Eye (tissue), 1 donor: ENCODE data around the gene GPR149.
"Not testable (repeated sequence)": the region's sequence is repeated elsewhere in the genome, so short reads cannot be mapped to it uniquely, and the experiment has no call there.

Experiments used
- DNase-seq: peaks from one replicate; pipeline ENCODE4 v3.0.0-alpha.2; 2015

Gene GPR149

GRCh38 chr3:154430014-154430413 is at the start of gene GPR149:
Gene GPR149, minus strand, starts transcription at chr3:154430190. Its CDS starts 575 bp downstream, at chr3:154429615.
- DNase-seq = peak; percentile 72

- no peak for DNase-seq
Observed at GRCh38 chr3:154473769-154474168, 43.8 kb upstream of the GPR149 start.

- no peak for DNase-seq
Observed at GRCh38 chr3:154469585-154469984, 39.6 kb upstream of the GPR149 start.

- no peak for DNase-seq
Observed at GRCh38 chr3:154464440-154465190, 34.6 kb upstream of the GPR149 start.

GRCh38 chr3:154458560-154458959 is 28.6 kb upstream of the GPR149 start:
- DNase-seq = no peak

GRCh38 chr3:154439081-154439480 is 9.1 kb upstream of the GPR149 start:
- not testable (repeated sequence) for DNase-seq

- no peak for DNase-seq
Observed at GRCh38 chr3:154431043-154431442, 1.1 kb upstream of the GPR149 start.

GRCh38 chr3:154428286-154429206 is 1.4 kb downstream of the GPR149 start:
- peak; percentile 76 for DNase-seq

- no peak for DNase-seq
Observed at GRCh38 chr3:154427685-154428285, 2.2 kb downstream of the GPR149 start.

GRCh38 chr3:154422694-154423093 is 7.3 kb downstream of the GPR149 start:
- DNase-seq = no peak

GRCh38 chr3:154421083-154421482 is 8.9 kb downstream of the GPR149 start:
- DNase-seq = peak; percentile 71

GRCh38 chr3:154398084-154398967 is 31.7 kb downstream of the GPR149 start:
- DNase-seq = no peak

GRCh38 chr3:154389861-154390260 is 40.1 kb downstream of the GPR149 start:
- DNase-seq = no peak

- DNase-seq = no peak
Observed at GRCh38 chr3:154384479-154384878, 45.5 kb downstream of the GPR149 start.

GRCh38 chr3:154378311-154378710 is 51.7 kb downstream of the GPR149 start:
- no peak for DNase-seq

GRCh38 chr3:154367221-154367620 is 62.8 kb downstream of the GPR149 start:
- no peak for DNase-seq

GRCh38 chr3:154364849-154365248 is 65.1 kb downstream of the GPR149 start:
- no peak for DNase-seq

- no peak for DNase-seq
Observed at GRCh38 chr3:154361099-154361498, 68.9 kb downstream of the GPR149 start.

GRCh38 chr3:154356009-154356408 is 74.0 kb downstream of the GPR149 start:
- no peak for DNase-seq

- no peak for DNase-seq
Observed at GRCh38 chr3:154349223-154349622, 80.8 kb downstream of the GPR149 start.

GRCh38 chr3:154345422-154346122 is 84.4 kb downstream of the GPR149 start:
- DNase-seq = no peak

- no peak for DNase-seq
Observed at GRCh38 chr3:154338570-154338969, 91.4 kb downstream of the GPR149 start.
